Neuronal stem cell (in vitro differentiated cells): Measurements from ENCODE around the gene MAB21L3.

ENCODE experiments used
- DNase-seq: peaks from one replicate; pipeline ENCODE4 v3.0.0-alpha.2; 2013; ENCODE audit warnings: low spot score
- H2AFZ ChIP-seq: one replicate; pipeline ENCODE4 v1.6.1; 2013; ENCODE audit warnings: mild to moderate bottlenecking, low read length, inconsistent platforms
- H2AK5ac ChIP-seq: 2 replicates; pipeline ENCODE4 v1.6.1; 2013; ENCODE audit warnings: low read depth, mild to moderate bottlenecking, inconsistent platforms, low read length, moderate library complexity, mixed read lengths
- H2BK120ac ChIP-seq: 2 replicates; pipeline ENCODE4 v1.6.1; 2013; ENCODE audit warnings: low read depth, mild to moderate bottlenecking, inconsistent platforms, low read length, moderate library complexity, mixed read lengths
- H2BK12ac ChIP-seq: one replicate; pipeline ENCODE4 v1.6.1; 2013; ENCODE audit warnings: low read length, inconsistent platforms
- H2BK15ac ChIP-seq: 2 replicates; pipeline ENCODE4 v1.6.1; 2013; ENCODE audit warnings: mild to moderate bottlenecking, low read length, inconsistent platforms, mixed read lengths
- H2BK5ac ChIP-seq: one replicate; pipeline ENCODE4 v1.6.1; 2013; ENCODE audit warnings: inconsistent platforms, mild to moderate bottlenecking, low read length, moderate library complexity
- H3K14ac ChIP-seq: one replicate; pipeline ENCODE4 v1.6.1; 2013; ENCODE audit warnings: low read length, inconsistent platforms
- H3K18ac ChIP-seq: 2 replicates; pipeline ENCODE4 v1.6.1; 2013; ENCODE audit warnings: low read length, inconsistent platforms
- H3K23ac ChIP-seq: 2 replicates; pipeline ENCODE4 v1.6.1; 2013; ENCODE audit warnings: low read depth, mild to moderate bottlenecking, mixed read lengths, low read length, inconsistent platforms; ENCODE audit not compliant: poor library complexity
- H3K27ac ChIP-seq: replicated peaks from 3 replicates; pipeline ENCODE4 v1.5.1; 2013; ENCODE audit warnings: low read length, inconsistent platforms
- H3K27me3 ChIP-seq, 3 experiments: 2 replicates each; pipeline ENCODE4 v1.6.1; 2013; ENCODE audit warnings: low read length in 3 of 3, mild to moderate bottlenecking in 2 of 3, inconsistent platforms in 1 of 3, low read depth in 1 of 3, mixed read lengths in 1 of 3, moderate library complexity in 1 of 3; ENCODE audit not compliant: control insufficient read depth in 3 of 3, insufficient read depth in 3 of 3
- H3K36me3 ChIP-seq, 2 donors: replicated peaks in 1 of 2; 2 replicates each; pipeline ENCODE4 v1.6.1; 2013; ENCODE audit warnings: low read length in 2 of 2; ENCODE audit not compliant: control insufficient read depth in 2 of 2, insufficient read depth in 2 of 2
- H3K4ac ChIP-seq: 2 replicates; pipeline ENCODE4 v1.6.1; 2013; ENCODE audit warnings: inconsistent platforms, mild to moderate bottlenecking, low read length, moderate library complexity
- H3K4me1 ChIP-seq, 2 donors: 1 replicate in 1 of 2; 2 replicates in 1 of 2; pipeline ENCODE4 v1.6.1; 2013; ENCODE audit warnings: low read length in 2 of 2, low read depth in 1 of 2; ENCODE audit not compliant: control insufficient read depth in 2 of 2, insufficient read depth in 1 of 2
- H3K4me2 ChIP-seq: one replicate; pipeline ENCODE4 v1.6.1; 2013; ENCODE audit warnings: mild to moderate bottlenecking, low read length, inconsistent platforms; ENCODE audit not compliant: insufficient read depth, poor library complexity, severe bottlenecking
- H3K4me3 ChIP-seq, 2 donors: 2 replicates each; pipeline ENCODE4 v1.5.1; 2013; ENCODE audit warnings: low read length in 2 of 2, mild to moderate bottlenecking in 2 of 2, inconsistent platforms in 1 of 2, moderate library complexity in 1 of 2
- H3K79me1 ChIP-seq: one replicate; pipeline ENCODE4 v1.6.1; 2013; ENCODE audit warnings: low read depth, mild to moderate bottlenecking, inconsistent platforms, low read length, moderate library complexity
- H3K9ac ChIP-seq: one replicate; pipeline ENCODE4 v1.6.1; 2013; ENCODE audit warnings: mild to moderate bottlenecking, low read depth, low read length, inconsistent platforms; ENCODE audit not compliant: poor library complexity
- H3K9me3 ChIP-seq, 2 donors: replicated peaks in 1 of 2; 2 replicates each; pipeline versions ENCODE3 to v1.6.1; 2013; ENCODE audit warnings: low read length in 2 of 2, mild to moderate bottlenecking in 2 of 2, inconsistent platforms in 1 of 2, low read depth in 1 of 2, mixed read lengths in 1 of 2, moderate library complexity in 1 of 2; ENCODE audit not compliant: control insufficient read depth in 2 of 2, insufficient read depth in 1 of 2
- H4K8ac ChIP-seq: one replicate; pipeline ENCODE4 v1.6.1; 2013; ENCODE audit warnings: low read depth, mild to moderate bottlenecking, inconsistent platforms, low read length, moderate library complexity
- H4K91ac ChIP-seq: one replicate; pipeline ENCODE4 v1.6.1; 2013; ENCODE audit warnings: low read length, low read depth, mild to moderate bottlenecking, inconsistent platforms; ENCODE audit not compliant: poor library complexity
- WGBS, 2 donors: extraction: QIAGEN DNeasy Blood & Tissue Kit; methylation state at CpG; one replicate each; pipeline ENCODE4 v1.1.7; 2013; ENCODE audit warnings: missing lambda C conversion rate in 2 of 2, mixed read lengths in 1 of 2; ENCODE audit not compliant: insufficient read length in 2 of 2, insufficient replicate concordance in 1 of 2; ENCODE audit errors: extremely low coverage in 2 of 2; 5-methylcytosine and 5-hydroxymethylcytosine counted together

Gene MAB21L3

DNA sequence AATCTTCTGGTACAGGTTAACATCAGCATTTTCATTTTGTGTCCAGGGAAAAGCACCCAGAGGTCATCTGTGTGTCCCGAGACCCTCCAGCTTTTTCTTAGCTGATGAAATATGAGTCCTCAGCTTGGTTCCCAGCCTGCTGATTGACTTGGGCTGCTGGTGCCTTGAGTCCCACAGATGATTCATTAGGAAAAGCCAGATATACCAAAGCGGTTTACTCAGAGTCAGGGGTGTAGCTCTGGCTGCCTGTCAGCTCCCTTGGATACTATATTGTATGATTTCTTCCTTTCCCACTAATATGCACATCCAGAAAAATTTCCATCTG lies 43.7 kb upstream of the MAB21L3 start:
- H3K9me3 ChIP-seq: no peaks in the 10 kb centered on the region
- H3K23ac ChIP-seq: no peak overlapping the region
- H3K27me3 ChIP-seq: no peaks in the 10 kb centered on the region
- no peak overlapping the region for H3K18ac ChIP-seq
- no peak overlapping the region for H3K14ac ChIP-seq
- no peaks in the 10 kb centered on the region for H3K79me1 ChIP-seq
- no peak overlapping the region for H3K4me2 ChIP-seq
- H2BK120ac ChIP-seq: no peak overlapping the region
- no peak overlapping the region for H3K4ac ChIP-seq
- H3K27ac ChIP-seq: no peak overlapping the region
- no peak overlapping the region for H4K8ac ChIP-seq
- no CpG with 5 or more reads among the region's 2 CpGs for WGBS, 2 donors
- no peak overlapping the region for H2AK5ac ChIP-seq
- DNase-seq: no peak
- no peak overlapping the region for H2BK5ac ChIP-seq
- no peaks in the 10 kb centered on the region for H3K4me1 ChIP-seq
- no peak overlapping the region for H3K4me3 ChIP-seq
- no peak overlapping the region for H2BK12ac ChIP-seq
- H3K36me3 ChIP-seq: no peaks in the 10 kb centered on the region
- H2AFZ ChIP-seq: no peak overlapping the region
- no peak overlapping the region for H4K91ac ChIP-seq
- H3K9ac ChIP-seq: no peak overlapping the region
- H2BK15ac ChIP-seq: no peak overlapping the region

DNA sequence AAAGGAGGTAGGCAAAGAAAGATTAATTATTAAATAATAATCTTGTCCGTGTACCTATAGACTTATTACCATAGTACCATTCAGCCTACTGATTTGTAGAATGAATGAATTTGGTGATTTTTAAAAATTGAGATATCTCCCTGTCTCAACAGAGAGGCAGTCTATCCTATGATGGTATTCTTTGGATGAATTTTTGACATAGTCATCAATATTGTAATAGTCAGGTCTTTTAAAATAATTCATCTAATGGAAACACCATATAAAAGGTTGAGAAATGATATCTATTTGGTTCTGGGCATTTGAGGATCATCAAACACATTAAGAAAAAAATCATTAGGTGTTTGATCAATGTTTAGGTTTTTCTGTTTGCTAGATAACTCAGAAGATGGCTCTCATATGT lies 35.6 kb upstream of the MAB21L3 start:
- Histone ChIP-seq H2BK15ac (no peak overlapping the region), H3K4me3 (no peak overlapping the region), H3K4ac (no peak overlapping the region), H3K23ac (no peak overlapping the region), H3K18ac (no peak overlapping the region), H2BK5ac (no peak overlapping the region), H3K4me2 (no peak overlapping the region), H4K91ac (no peak overlapping the region), H2BK120ac (no peak overlapping the region), H3K9ac (no peak overlapping the region), H4K8ac (no peak overlapping the region), H3K4me1 (no peaks in the 10 kb centered on the region), H3K79me1 (no peaks in the 10 kb centered on the region), H3K27ac (no peak overlapping the region), H2BK12ac (no peak overlapping the region), H3K27me3 (no peaks in the 10 kb centered on the region), H3K9me3 (no peaks in the 10 kb centered on the region), H2AFZ (no peak overlapping the region), H3K36me3 (no peaks in the 10 kb centered on the region), H2AK5ac (no peak overlapping the region), H3K14ac (no peak overlapping the region)
- DNase-seq: no peak
- WGBS, 2 donors: no CpG with 5 or more reads among the region's 1 CpG

DNA sequence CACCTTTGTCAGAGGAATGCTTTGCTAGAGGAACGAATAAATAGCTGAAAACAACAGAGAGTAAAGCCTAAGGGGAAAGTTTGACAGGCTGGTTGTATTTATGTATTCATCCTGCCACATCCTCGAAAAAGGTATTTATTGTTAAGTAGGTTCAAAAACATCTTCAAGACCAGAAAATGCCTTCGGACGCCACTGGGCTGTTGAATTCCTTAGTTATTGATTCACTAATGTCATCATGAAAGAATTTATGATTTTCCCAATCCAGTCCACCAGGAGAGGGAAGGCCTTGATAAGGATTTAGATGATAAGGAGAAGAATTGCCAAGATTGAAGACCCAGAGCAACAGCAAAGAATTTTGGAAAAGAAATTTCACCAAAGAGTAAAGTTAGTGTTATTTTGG lies 35.2 kb upstream of the MAB21L3 start:
- H3K27me3 ChIP-seq: no peaks in the 10 kb centered on the region
- no peak overlapping the region for H2BK120ac ChIP-seq
- no peaks in the 10 kb centered on the region for H3K9me3 ChIP-seq
- no peak overlapping the region for H4K8ac ChIP-seq
- WGBS, 2 donors: no CpG with 5 or more reads among the region's 4 CpGs
- H2BK12ac ChIP-seq: no peak overlapping the region
- no peak overlapping the region for H2BK15ac ChIP-seq
- no peak overlapping the region for H3K4me3 ChIP-seq
- H3K4me2 ChIP-seq: no peak overlapping the region
- no peak overlapping the region for H3K9ac ChIP-seq
- H3K79me1 ChIP-seq: no peaks in the 10 kb centered on the region
- H3K18ac ChIP-seq: no peak overlapping the region
- no peak overlapping the region for H3K14ac ChIP-seq
- no peak overlapping the region for H2AK5ac ChIP-seq
- DNase-seq: no peak
- H3K27ac ChIP-seq: no peak overlapping the region
- no peak overlapping the region for H3K4ac ChIP-seq
- H4K91ac ChIP-seq: no peak overlapping the region
- no peak overlapping the region for H2BK5ac ChIP-seq
- H3K36me3 ChIP-seq: no peaks in the 10 kb centered on the region
- no peak overlapping the region for H3K23ac ChIP-seq
- H3K4me1 ChIP-seq: no peaks in the 10 kb centered on the region
- no peak overlapping the region for H2AFZ ChIP-seq

DNA sequence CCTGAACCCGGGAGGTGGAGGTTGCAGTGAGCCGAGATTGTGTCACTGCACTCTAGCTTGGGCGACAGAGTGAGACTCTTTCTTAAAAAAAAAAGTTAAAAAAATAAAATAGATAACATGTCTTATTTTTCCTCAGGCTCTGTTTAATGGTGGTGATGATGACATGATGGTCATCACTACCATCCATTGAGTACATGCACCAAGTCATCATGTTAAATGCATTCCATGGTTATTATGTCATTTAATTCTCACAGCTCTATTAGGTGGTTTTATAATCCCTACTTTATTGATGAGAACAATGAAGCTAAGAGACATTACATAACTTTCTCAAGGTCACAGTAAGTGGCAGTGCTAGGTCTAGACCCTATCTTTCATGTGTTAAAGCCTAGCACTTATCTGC lies 34.4 kb upstream of the MAB21L3 start:
- no peak for DNase-seq
- no peak overlapping the region for H2BK15ac ChIP-seq
- no peak overlapping the region for H3K4ac ChIP-seq
- H3K4me1 ChIP-seq: no peaks in the 10 kb centered on the region
- no peak overlapping the region for H3K4me3 ChIP-seq
- no peaks in the 10 kb centered on the region for H3K79me1 ChIP-seq
- no peak overlapping the region for H3K4me2 ChIP-seq
- H3K18ac ChIP-seq: no peak overlapping the region
- no peak overlapping the region for H3K23ac ChIP-seq
- no peak overlapping the region for H3K27ac ChIP-seq
- no peaks in the 10 kb centered on the region for H3K36me3 ChIP-seq
- no peak overlapping the region for H4K91ac ChIP-seq
- no peak overlapping the region for H4K8ac ChIP-seq
- no peaks in the 10 kb centered on the region for H3K27me3 ChIP-seq
- H2BK120ac ChIP-seq: no peak overlapping the region
- H2BK12ac ChIP-seq: no peak overlapping the region
- H3K9ac ChIP-seq: no peak overlapping the region
- no peak overlapping the region for H3K14ac ChIP-seq
- H2AFZ ChIP-seq: no peak overlapping the region
- no CpG with 5 or more reads among the region's 3 CpGs for WGBS, 2 donors
- H2BK5ac ChIP-seq: no peak overlapping the region
- H2AK5ac ChIP-seq: no peak overlapping the region
- no peaks in the 10 kb centered on the region for H3K9me3 ChIP-seq
